ENCODE results near the gene VPS41. TPM values are rescaled to one million over a fixed set of nuclear protein-coding genes. Genes with fewer than 3 reads are reported as not detected.
A peak's percentile ranks its signal among the peaks of the same experiment; 100 is the strongest.

Gene VPS41
- total RNA-seq, 1 experiment from 2014 or later = 31.4 TPM

- ChIA-PET POLR2A (no interaction called here), CTCF (interaction anchor here (0.6 kb wide), 1 partner anchor 378 kb away, joined by 3 read pairs; no protein-coding TSS in a partner anchor)
- TF ChIP-seq CTCF (IDR thresholded peaks at IDR 0.05; ENCODE audit: unreplicated experiment) = no peak
- intact Hi-C loops (cut with micrococcal nuclease) = no loop called here
- no peaks in the 10 kb centered on the region for H3K36me3 Mint-ChIP-seq (ENCODE audit: insufficient read depth, unreplicated experiment)
- H3K9me3 Mint-ChIP-seq (ENCODE audit: unreplicated experiment) = peaks cover 7% of the 10 kb centered on the region
- H3K4me1 Mint-ChIP-seq (ENCODE audit: insufficient read depth, unreplicated experiment) = peaks cover 6% of the 10 kb centered on the region
- no peaks in the 10 kb centered on the region for H3K27me3 Mint-ChIP-seq (ENCODE audit: insufficient read depth, unreplicated experiment)
- no peak overlapping the region for H3K27ac Mint-ChIP-seq (ENCODE audit: low read depth, unreplicated experiment)
- no peak for DNase-seq (ENCODE audit: unreplicated experiment)
- no TSS peak for BruUV-seq (replicated peaks)
- no peak overlapping the region for H3K4me3 Mint-ChIP-seq (ENCODE audit: unreplicated experiment)
Measured at GRCh38 chr7:38709123-38709522, 199.9 kb downstream of the VPS41 start.

GRCh38 chr7:38704751-38705150, 204.2 kb downstream of the VPS41 start:
- no TSS peak for BruUV-seq (replicated peaks)
- DNase-seq (ENCODE audit: unreplicated experiment) = peak; percentile 16
- Mint-ChIP-seq H3K4me1 (ENCODE audit: insufficient read depth, unreplicated experiment) (peaks cover 24% of the 10 kb centered on the region), H3K36me3 (ENCODE audit: insufficient read depth, unreplicated experiment) (no peaks in the 10 kb centered on the region), H3K27me3 (ENCODE audit: insufficient read depth, unreplicated experiment) (no peaks in the 10 kb centered on the region), H3K27ac (ENCODE audit: low read depth, unreplicated experiment) (peak overlapping the region; percentile 68), H3K4me3 (ENCODE audit: unreplicated experiment) (no peak overlapping the region), H3K9me3 (ENCODE audit: unreplicated experiment) (peaks cover 7% of the 10 kb centered on the region)
- ChIA-PET POLR2A (interaction anchor here (0.7 kb wide), 1 partner anchor 41 kb away, joined by 3 read pairs; no protein-coding TSS in a partner anchor), CTCF (interaction anchor here (0.6 kb wide), 2 partner anchors 64 to 330 kb away, joined by 3 read pairs; no protein-coding TSS in a partner anchor)
- no peak for TF ChIP-seq CTCF (IDR thresholded peaks at IDR 0.05; ENCODE audit: unreplicated experiment)
- intact Hi-C loops (cut with micrococcal nuclease) = no loop called here

GRCh38 chr7:38704041-38704547, 204.9 kb downstream of the VPS41 start:
- no TSS peak for BruUV-seq (replicated peaks)
- Mint-ChIP-seq H3K4me1 (ENCODE audit: insufficient read depth, unreplicated experiment) (peaks cover 30% of the 10 kb centered on the region), H3K27ac (ENCODE audit: low read depth, unreplicated experiment) (peak overlapping the region; percentile 68), H3K4me3 (ENCODE audit: unreplicated experiment) (no peak overlapping the region), H3K36me3 (ENCODE audit: insufficient read depth, unreplicated experiment) (no peaks in the 10 kb centered on the region), H3K9me3 (ENCODE audit: unreplicated experiment) (peaks cover 7% of the 10 kb centered on the region), H3K27me3 (ENCODE audit: insufficient read depth, unreplicated experiment) (no peaks in the 10 kb centered on the region)
- no peak for TF ChIP-seq CTCF (IDR thresholded peaks at IDR 0.05; ENCODE audit: unreplicated experiment)
- intact Hi-C loops (cut with micrococcal nuclease) = no loop called here
- POLR2A ChIA-PET = no interaction called here
- CTCF ChIA-PET = no interaction called here
- DNase-seq (ENCODE audit: unreplicated experiment) = peak; percentile 61

GRCh38 chr7:38703093-38703492, 205.9 kb downstream of the VPS41 start:
- TF ChIP-seq CTCF (IDR thresholded peaks at IDR 0.05; ENCODE audit: unreplicated experiment) = no peak
- H3K27me3 Mint-ChIP-seq (ENCODE audit: insufficient read depth, unreplicated experiment) = no peaks in the 10 kb centered on the region
- no peak overlapping the region for H3K4me3 Mint-ChIP-seq (ENCODE audit: unreplicated experiment)
- intact Hi-C loops (cut with micrococcal nuclease) = no loop called here
- DNase-seq (ENCODE audit: unreplicated experiment) = peak; percentile 65
- ChIA-PET CTCF (interaction anchor here (0.7 kb wide), 1 partner anchor 247 kb away, joined by 3 read pairs; no protein-coding TSS in a partner anchor), POLR2A (interaction anchor here (0.6 kb wide), 1 partner anchor 43 kb away, joined by 4 read pairs; no protein-coding TSS in a partner anchor)
- H3K9me3 Mint-ChIP-seq (ENCODE audit: unreplicated experiment) = peaks cover 7% of the 10 kb centered on the region
- H3K36me3 Mint-ChIP-seq (ENCODE audit: insufficient read depth, unreplicated experiment) = no peaks in the 10 kb centered on the region
- no TSS peak for BruUV-seq (replicated peaks)
- peak overlapping the region; percentile 68 for H3K27ac Mint-ChIP-seq (ENCODE audit: low read depth, unreplicated experiment)
- peaks cover 33% of the 10 kb centered on the region for H3K4me1 Mint-ChIP-seq (ENCODE audit: insufficient read depth, unreplicated experiment)
